GM20000 (cell line): Measurements from ENCODE around the gene ASAH2.

Experiments
- DNase-seq: peaks from one replicate; pipeline ENCODE4 v3.0.0; 2012; ENCODE audit warnings: low spot score
- TF ChIP-seq, protein P1 (sequence below): IDR thresholded peaks from 2 replicates; pipeline ENCODE4 v1.5.1; 2012; ENCODE audit warnings: mild to moderate bottlenecking, control low read depth; ENCODE audit errors: extremely low read depth, missing control alignments

The ASAH2 gene

GRCh38 chr10:50286996-50287803 is 35.9 kb upstream of the ASAH2 start:
- TF ChIP-seq, protein P1, sequence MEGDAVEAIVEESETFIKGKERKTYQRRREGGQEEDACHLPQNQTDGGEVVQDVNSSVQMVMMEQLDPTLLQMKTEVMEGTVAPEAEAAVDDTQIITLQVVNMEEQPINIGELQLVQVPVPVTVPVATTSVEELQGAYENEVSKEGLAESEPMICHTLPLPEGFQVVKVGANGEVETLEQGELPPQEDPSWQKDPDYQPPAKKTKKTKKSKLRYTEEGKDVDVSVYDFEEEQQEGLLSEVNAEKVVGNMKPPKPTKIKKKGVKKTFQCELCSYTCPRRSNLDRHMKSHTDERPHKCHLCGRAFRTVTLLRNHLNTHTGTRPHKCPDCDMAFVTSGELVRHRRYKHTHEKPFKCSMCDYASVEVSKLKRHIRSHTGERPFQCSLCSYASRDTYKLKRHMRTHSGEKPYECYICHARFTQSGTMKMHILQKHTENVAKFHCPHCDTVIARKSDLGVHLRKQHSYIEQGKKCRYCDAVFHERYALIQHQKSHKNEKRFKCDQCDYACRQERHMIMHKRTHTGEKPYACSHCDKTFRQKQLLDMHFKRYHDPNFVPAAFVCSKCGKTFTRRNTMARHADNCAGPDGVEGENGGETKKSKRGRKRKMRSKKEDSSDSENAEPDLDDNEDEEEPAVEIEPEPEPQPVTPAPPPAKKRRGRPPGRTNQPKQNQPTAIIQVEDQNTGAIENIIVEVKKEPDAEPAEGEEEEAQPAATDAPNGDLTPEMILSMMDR: no peak
- DNase-seq: no peak

DNA sequence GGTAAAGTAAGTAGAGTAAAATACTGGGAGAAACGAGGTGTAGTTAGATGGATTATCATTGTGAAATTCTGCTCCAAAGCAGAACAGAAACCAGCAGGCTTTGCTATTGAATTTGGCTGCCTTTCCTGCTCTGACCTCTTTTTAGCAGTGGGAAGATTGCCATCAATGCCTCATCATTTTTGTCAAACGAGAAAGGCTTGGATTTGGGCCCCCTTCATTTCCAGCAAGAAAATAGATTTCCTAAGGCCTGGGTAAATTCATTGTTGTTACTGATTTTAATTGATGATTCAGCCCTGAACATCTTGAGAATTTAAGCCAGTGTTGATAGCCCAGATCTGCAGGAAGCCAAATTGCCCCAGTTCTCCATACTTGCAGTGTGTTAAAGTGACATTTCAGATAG is 35.2 kb upstream of the ASAH2 start:
- DNase-seq: no peak

DNA sequence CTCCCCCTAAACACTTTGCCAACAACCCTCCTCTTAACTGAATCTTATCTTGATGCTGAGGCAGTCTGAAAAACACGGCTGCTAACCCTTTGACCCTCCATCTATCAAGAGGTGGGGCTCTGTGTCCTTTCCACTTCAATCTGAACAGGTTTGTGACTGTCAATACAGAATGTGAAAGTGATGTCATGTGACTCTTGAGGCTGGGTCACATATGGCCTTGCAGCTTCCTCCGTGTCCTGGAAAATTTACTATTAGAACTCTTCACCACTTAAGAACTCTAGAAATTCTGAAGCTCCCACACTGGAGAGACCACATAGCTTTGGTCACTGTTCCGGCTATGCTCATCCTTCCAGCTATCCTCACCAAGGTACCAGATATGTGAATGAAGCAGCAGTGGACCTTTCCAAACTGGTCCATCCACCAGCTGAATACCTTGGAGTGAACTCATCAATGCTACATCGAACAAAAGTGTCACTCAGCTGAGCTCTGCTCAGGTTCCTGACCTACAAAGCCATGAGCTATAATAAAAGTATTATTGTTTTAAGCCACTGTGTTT is 30.7 kb upstream of the ASAH2 start:
- DNase-seq: no peak
- TF ChIP-seq, protein P1: no peak

More for the DNA sequence above, 35.2 kb upstream of the ASAH2 start:
- TF ChIP-seq, protein P1: no peak

- DNase-seq: no peak
- TF ChIP-seq, protein P1: no peak
These were observed 30.1 kb upstream of the ASAH2 start for GRCh38 chr10:50281210-50281966.

DNA sequence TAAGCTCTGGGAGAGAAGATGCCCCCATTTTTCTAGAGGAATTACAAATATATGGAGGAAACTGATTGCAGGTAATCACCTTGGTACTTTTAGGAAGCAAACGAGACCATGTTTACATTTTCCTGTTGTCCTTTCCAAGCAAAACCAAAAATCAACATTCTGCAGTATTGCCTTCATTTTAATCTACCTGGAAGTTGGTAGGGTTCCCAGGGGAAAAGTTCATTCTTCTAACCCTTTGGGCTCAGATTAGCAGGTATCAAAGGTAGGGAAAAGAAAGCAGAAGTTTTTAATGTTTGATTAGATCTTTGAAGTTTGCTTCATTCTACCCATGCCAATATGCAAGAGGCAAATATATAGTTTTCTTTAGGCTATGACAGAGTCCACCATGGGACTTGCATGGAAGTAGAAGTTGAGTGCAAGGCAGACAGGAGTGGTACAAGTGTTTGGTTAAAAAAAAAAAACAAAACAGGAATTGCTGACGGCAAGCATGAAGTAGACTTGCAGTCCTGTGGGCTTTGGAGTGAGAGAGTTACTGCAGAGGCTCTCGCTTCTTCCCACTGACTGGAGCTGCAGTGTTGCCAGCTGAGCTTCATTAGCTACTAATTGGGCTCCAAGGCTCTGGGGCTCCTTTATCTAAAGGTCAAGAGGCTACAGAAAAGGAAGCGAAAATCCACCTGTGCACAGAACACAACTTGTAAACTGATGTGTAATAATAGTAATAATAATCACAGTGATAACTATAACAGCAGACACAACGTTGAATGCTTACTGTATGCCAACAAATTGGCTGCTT is 28.9 kb upstream of the ASAH2 start:
- DNase-seq: no peak
- TF ChIP-seq, protein P1: no peak

- DNase-seq: no peak
- TF ChIP-seq, protein P1: no peak
These were observed 28.2 kb upstream of the ASAH2 start for GRCh38 chr10:50279489-50279888.
